Amygdala (tissue), 56 donors: ENCODE data around the gene LRMDA.
"Not testable (repeated sequence)": the region's sequence is repeated elsewhere in the genome, so short reads cannot be mapped to it uniquely, and the experiment has no call there.

Experiments used
- DNase-seq, 56 donors: peaks; one replicate each; lab custom pipeline; 2025; lab: John Stamatoyannopoulos, UW

The LRMDA gene

DNA sequence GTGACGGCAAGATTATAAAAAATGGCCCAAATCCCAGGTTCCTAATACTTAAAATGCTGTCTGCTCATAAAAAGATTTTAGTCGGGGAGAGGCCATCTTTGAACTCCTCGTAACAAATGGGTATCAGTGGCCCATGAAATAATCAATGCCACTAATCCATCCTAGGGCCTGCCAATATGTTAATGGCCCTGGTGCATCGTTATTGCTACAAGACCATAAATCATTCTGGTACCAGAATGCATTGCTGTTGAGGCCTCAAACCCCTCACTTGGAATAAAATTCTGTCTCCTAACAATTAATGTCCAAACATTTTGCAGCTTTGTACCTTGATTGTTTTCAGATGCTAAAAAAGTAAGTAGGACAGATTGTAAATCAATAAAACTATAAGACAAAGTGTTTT, 290.6 kb downstream of the LRMDA start:
- no peak for DNase-seq

DNA sequence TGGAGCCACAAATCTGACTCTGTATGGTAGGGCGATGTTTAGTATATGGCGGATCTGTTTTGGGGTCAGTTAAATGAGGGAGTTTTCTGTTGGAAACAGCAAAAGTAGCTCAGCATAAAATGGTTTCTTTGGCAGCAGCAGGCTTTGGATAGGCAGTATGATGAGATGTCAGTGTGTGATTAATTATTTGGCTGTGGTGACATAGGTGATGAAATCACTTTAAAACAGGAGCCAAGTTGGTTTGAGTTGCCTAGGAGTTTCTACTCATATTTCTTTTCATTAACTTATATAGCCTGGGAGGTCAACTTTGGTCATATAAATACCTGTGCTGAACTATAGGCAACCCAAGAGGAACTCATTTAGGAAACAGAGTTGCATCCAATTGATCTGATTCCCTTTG, 291.2 kb downstream of the LRMDA start:
- no peak for DNase-seq

- no peak for DNase-seq
These were observed 292.0 kb downstream of the LRMDA start for GRCh38 chr10:75723319-75723980.

- DNase-seq: no peak
These were observed 292.6 kb downstream of the LRMDA start for GRCh38 chr10:75724047-75724446.

GRCh38 chr10:75726522-75727483, 295.4 kb downstream of the LRMDA start:
- no peak for DNase-seq

DNA sequence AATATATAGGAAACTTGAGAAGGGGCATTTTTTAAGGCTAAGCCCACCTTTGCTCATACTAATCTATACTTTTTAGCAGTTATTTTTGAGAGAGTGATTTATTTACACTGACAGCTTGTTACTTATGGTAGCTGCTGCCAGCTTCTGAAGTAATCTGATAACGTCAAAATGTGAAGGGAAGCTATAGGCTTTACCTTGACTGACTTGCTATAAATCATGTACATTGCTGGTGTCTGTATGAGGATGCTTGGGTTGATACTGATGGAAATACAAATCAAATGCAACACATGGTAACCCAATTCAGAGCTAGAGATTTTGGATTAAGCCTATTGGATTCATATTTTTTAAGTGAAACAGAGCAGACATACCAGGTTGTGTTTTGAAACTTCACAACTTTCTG, 299.4 kb downstream of the LRMDA start:
- DNase-seq: no peak

DNA sequence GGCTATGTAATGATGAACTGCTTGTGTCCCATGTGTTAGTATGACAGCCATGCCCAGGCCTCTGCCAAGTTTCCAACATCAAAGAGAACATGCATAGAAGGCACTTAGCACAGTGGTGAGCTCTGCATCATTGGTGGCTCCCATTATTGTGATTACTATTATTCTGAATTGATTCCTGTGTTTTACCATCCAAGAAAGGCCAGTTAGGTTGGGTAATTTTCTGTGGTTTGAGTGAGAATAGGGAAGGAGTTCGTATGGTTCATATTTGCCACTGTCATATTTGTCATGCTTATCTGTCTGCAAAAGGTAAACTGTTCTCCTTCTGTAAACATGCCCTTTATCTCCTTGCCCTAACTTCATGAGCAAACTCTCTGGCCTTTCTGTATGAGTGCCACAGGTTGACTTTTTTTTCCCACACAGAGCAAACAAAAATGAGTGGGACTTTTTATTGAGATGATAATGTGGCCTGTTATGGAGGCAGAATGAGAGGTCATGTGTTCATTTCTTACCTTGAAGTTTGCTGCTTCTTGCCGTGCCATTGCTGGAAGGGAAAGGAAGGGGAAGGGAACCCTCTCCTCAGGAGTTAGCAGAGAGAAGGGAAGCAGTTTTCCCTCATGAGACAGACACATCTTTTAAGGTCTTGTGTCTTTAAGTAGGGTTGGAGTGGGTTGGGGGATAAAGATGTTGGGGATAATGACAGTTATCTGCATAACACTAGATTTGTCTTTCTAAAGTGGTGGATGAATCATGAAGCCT, 301.9 kb downstream of the LRMDA start:
- no peak for DNase-seq

GRCh38 chr10:75736151-75736640, 304.8 kb downstream of the LRMDA start:
- no peak for DNase-seq

DNA sequence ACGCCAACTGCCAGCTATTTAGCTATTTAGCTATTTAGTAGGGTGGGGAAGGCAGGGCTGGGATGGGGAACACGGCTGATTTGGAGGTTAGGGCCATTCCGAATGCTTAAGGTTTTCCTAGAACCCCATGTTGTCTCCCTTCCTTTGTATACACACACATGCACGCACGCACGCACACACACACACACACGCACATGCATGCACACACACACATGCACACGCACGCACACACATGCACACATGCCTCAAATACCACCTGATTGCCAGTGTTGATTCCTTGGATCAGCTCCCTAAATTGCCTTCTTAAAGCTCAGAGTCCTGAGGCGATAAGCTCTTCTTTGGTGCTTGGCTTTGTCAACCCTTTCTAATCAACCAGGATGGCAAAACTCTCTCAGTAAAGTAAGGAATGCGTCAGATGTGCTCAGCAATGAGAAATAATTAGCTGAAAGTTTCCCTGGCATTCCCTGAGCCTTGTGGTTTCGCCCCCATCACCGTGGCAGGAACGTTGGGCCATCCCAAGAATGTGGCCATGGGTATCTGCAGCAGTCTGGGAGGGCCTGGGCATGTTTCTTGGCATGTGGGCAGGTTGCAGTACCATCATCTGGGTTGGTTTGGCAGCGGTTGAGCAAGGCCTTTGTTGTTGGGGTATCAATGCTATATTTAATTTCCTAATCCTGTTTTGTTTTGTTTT, 305.6 kb downstream of the LRMDA start:
- DNase-seq: no peak

DNA sequence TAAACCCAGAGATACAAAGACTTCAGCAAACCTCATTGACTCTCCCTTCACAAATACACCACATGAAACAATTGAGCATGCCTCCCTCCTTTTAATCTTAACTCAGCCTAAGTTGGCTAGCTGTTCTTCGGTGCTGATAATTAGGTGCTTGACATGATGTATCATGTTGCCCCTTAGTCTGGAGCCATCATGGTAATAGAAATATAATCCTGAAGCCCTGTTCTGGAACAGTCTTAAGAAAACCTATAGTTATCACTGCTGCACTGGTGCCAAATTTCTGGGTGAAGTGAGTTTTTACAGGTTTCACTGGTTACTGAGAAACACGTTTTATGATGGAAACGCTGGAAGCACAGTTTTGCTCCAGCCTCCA, 306.1 kb downstream of the LRMDA start:
- DNase-seq: no peak

DNA sequence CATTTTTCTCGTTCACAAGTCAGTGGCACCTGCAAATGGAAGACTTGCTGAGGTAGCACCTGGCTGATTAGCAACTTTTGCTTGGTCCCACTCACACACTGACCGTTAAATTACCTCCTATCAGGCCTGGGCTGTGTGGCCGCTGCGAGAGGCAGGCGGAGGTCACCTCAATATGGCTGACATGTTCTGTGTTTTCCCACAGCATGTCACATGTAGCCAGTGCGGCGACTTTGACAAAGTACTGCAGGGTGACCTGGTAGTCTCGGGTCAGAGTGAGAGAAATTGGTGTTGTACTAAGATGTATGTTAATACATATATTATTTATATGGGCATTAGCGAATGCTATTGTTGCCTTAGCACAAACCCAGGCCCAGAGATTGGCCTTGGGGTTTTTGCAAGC, 307.5 kb downstream of the LRMDA start:
- no peak for DNase-seq

GRCh38 chr10:75739414-75740143, 308.2 kb downstream of the LRMDA start:
- no peak for DNase-seq

GRCh38 chr10:75740541-75740940, 309.1 kb downstream of the LRMDA start:
- no peak for DNase-seq

DNA sequence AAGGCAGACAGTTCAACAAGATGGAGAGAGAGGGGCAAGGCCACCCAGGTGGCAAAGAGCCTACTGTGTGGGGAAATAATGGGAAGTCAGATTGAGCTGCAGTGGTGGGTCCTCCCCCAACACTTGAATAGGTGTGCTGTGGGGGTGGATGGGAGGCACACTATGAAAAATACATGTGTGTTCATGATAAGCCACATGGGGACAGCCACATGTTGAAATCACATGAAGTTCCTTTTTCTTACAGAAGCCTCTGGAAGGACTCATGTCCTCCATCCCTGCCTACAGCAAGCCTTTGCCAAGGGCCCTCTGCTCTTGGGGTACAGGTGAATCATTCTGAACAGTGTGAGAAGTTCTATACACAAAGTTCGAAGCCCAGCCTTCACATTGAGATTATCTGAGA, 310.9 kb downstream of the LRMDA start:
- DNase-seq: no peak

GRCh38 chr10:75743291-75743778, 311.9 kb downstream of the LRMDA start:
- DNase-seq: no peak

- no peak for DNase-seq
These were observed 312.8 kb downstream of the LRMDA start for GRCh38 chr10:75744261-75744660.

- DNase-seq: no peak
These were observed 314.9 kb downstream of the LRMDA start for GRCh38 chr10:75746356-75746755.

- DNase-seq: not testable (repeated sequence)
These were observed 318.9 kb downstream of the LRMDA start for GRCh38 chr10:75750093-75750875.

DNA sequence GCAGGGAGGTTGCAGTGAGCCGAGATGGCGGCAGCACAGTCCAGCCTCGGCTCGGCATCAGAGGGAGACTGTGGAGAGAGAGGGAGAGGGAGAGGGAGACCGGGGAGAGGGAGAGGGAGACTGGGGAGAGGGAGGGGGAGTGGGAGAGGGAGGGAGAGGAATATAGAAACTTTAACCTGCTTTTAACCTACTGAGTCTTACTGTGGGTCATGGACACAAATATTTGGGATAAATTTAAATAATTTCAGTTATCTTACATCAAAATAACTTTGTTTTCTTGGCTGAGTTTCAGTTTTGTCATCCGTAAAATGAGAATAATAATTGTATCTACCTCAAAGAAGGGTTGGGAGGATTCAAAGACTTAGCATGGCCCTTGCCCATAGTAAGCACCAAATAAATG, 319.8 kb downstream of the LRMDA start:
- DNase-seq: no peak
